Natural killer cell treated with Interleukin-12 subunit alpha and Interleukin-12 subunit beta and Interleukin-15 and Interleukin-18, amount 100 ng/mL, for 72 hours (primary cell): ENCODE measurements around the gene DPH1. TPM values are rescaled to one million over a fixed set of nuclear protein-coding genes. Genes with fewer than 3 reads are reported as not detected.
A peak's percentile ranks its signal among the peaks of the same experiment; 100 is the strongest.

Experiments
- ATAC-seq, 2 donors: fragments of 150-1000 bp; cut with Tn5 transposase in 1 of 2; sonication (Bioruptor Pico), chemical (Tn5 transposase) in 1 of 2; 2 replicates each; pipeline ENCODE4 v1.10.0; 2021
- DNase-seq: peaks from one replicate; pipeline ENCODE4 v3.0.0; 2022; ENCODE audit warnings: low spot score
- H3K27ac Mint-ChIP-seq, 2 donors: 1 replicate in 1 of 2; 2 replicates in 1 of 2; pipeline ENCODE4 v1.8.0; 2022; ENCODE audit warnings: mixed read lengths in 2 of 2, mild to moderate bottlenecking in 1 of 2, moderate library complexity in 1 of 2
- H3K27me3 Mint-ChIP-seq, 2 donors: 1 replicate in 1 of 2; 2 replicates in 1 of 2; pipeline ENCODE4 v1.8.0; 2022; ENCODE audit warnings: mixed read lengths in 2 of 2
- H3K36me3 Mint-ChIP-seq: one replicate; pipeline ENCODE4 v1.8.0; 2022; ENCODE audit warnings: mixed read lengths
- H3K4me1 Mint-ChIP-seq, 2 donors: 1 replicate in 1 of 2; 2 replicates in 1 of 2; pipeline ENCODE4 v1.8.0; 2022; ENCODE audit warnings: low read depth in 2 of 2, mixed read lengths in 2 of 2, mild to moderate bottlenecking in 1 of 2
- H3K4me3 Mint-ChIP-seq: one replicate; pipeline ENCODE4 v1.8.0; 2022; ENCODE audit warnings: mixed read lengths
- H3K9me3 Mint-ChIP-seq: 2 replicates; pipeline ENCODE4 v1.8.0; 2022; ENCODE audit warnings: mixed read lengths
- total RNA-seq, 2 donors: library from RNA; stranded (reverse); gene quantifications; one replicate each; pipeline ENCODE4 v1.2.3, GENCODE V29; 2022

The DPH1 gene
- total RNA-seq, 2 donors from 2014 or later = 32.5 to 34.7 TPM

DNA sequence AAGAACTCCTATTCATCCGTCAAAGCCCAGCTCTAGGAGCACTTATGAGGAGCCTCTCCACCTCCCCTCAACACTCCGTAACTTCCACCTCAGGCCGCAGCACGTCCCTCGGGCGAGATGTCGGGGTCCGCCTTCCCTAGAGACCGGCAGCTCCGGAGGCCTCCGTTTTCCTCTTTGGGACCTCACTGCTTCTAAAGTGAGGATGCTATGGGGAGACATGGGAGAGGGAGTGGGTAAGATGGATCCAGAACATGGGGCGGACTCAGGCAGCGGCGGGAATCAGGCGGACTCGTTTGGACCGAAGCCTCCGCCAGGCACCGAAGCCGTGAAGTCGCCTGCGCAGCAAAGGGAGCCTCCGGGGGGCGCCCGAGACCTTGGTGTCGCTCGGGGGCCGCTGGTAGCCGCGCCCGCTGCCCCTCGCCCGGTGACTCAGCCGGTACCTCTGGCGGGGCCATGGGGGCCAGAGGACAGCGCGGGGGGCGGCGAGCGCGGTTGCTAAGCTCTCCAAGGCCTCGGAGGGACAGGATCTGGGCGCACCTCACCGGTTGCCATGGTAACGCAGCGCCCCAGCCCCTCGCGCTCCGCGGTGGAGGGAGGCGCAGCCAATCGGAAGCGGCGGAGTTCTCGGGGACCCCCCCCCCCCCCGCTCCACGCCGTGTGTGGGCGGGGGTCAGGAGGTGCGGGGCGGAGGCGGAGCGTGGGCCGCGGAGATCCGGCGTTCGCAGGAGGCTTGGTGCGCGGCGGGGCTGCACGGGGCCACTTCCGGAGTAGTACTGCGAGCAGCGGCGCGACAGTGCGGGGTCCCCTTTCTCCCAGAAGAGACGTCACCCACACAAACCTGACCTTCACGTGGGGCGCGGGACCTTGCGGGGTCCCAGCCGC, 23.7 kb downstream of the DPH1 start:
- DNase-seq (peak; percentile 88), ATAC-seq (peak; percentile 44 to 52)
- H3K27me3 Mint-ChIP-seq = no peaks in the 10 kb centered on the region
- peaks cover 17 to 19% of the 10 kb centered on the region in 2 donors for H3K4me1 Mint-ChIP-seq
- H3K9me3 Mint-ChIP-seq = no peaks in the 10 kb centered on the region
- H3K36me3 Mint-ChIP-seq = no peaks in the 10 kb centered on the region
- H3K27ac Mint-ChIP-seq = peak overlapping the region; percentile 55 to 56
- peak overlapping the region; percentile 80 for H3K4me3 Mint-ChIP-seq

DNA sequence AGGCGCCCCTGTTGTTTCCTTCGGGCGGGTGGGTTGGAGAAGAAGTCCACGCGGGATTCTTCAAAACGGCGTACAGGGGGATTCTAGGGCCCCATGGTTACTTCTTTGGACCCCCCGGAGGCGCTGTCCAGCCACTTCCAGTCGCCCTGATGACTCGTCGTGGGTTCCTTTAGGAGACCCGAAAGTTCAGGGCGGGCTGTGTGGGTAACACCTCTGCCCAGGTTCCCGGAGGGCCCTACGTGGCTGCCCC, 24.2 kb downstream of the DPH1 start:
- Mint-ChIP-seq H3K27me3 (no peaks in the 10 kb centered on the region), H3K27ac (peak overlapping the region; percentile 51 to 55), H3K36me3 (no peaks in the 10 kb centered on the region), H3K4me3 (peak overlapping the region; percentile 80), H3K4me1 (peaks cover 17 to 19% of the 10 kb centered on the region in 2 donors), H3K9me3 (no peaks in the 10 kb centered on the region)
- no peak for ATAC-seq
- peak; percentile 82 for DNase-seq

DNA sequence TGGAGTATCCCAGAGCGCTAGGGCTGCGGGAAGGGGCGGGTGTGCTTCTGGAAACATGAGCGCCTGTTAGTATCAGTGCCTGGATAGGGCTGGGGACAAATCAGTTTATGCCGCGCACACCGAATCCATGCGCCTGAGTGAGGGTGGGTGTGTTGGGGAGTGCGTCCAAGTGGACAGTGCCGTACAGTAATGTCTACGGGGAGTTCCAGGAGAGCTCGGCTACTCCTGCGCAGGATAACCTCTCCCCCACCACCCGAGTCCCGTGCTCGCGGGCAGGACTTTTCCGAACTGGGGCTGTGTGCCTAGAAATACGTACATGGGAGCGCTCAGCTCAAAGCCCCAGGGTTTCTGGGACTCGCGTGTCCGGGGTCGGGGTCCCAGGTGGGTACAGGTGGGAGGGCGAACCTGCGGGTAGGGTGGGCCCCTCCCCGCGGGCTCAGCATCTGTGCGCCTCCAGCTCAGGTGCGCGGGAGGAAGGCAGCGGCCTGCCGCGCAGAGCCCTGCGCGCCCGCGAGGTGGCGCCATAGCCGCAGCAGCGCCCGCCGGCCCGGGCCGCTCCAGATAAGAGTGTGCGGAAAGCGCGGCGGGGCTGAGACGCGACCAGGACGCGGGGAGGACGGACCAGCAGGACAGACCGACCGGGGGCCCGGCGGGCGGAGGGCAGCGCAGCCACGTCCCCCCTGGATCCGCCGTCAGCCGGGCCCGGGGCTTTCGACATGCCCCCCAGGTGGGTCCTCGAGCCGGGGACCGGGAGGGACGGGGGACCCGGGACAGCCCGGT, 24.7 kb downstream of the DPH1 start, which contains the start of gene HIC1:
Gene HIC1 (plus strand): TSS at position 592 of the 780 bp plus-strand sequence. CDS start 1,588 bp downstream, outside the sequence.
- DNase-seq (peak; percentile 85), ATAC-seq (peak; percentile 65 to 71)
- Mint-ChIP-seq H3K36me3 (no peaks in the 10 kb centered on the region), H3K27ac (peak within 1 kb of the TSS; percentile 51 to 55), H3K27me3 (no peaks in the 10 kb centered on the region), H3K4me1 (peaks cover 20 to 22% of the 10 kb centered on the region in 2 donors), H3K9me3 (no peaks in the 10 kb centered on the region), H3K4me3 (peak within 1 kb of the TSS; percentile 80)

DNA sequence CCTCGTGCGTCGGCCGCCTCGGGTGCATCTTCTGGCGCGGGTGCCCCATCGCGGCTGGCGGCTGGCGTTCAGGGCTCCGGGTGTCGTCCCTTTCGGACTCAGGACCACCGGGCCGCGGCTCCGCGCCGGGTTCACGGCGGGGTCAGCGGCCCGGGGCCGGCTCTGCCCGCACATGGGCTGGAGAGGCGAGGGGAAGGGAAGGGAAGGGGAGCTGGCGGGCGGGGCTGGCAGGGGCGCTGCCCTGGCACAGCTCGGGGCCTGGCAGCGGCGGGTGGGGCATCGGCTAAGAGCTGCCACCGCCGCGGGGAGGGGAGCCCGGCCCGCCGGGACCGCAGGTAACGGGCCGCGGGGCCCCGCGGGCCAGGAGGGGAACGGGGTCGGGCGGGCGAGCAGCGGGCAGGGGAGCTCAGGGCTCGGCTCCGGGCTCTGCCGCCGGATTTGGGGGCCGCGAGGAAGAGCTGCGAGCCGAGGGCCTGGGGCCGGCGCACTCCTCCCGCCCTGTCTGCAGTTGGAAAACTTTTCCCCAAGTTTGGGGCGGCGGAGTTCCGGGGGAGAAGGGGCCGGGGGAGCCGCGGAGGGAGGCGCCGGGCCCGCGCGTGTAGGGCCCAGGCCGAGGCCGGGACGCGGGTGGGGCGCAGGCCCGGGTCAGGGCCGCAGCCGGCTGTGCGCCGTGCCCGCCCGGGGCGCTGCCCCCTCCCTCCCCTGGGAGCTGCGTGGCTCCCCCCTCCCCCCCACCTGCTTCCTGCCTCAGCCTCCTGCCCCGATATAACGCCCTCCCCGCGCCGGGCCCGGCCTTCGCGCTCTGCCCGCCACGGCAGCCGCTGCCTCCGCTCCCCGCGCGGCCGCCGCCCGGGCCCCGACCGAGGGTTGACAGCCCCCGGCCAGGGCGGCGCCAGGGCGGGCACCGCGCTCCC, 25.6 kb downstream of the DPH1 start:
- peak; percentile 10 to 13 for ATAC-seq
- Mint-ChIP-seq H3K27me3 (no peaks in the 10 kb centered on the region), H3K27ac (no peak overlapping the region)

DNA sequence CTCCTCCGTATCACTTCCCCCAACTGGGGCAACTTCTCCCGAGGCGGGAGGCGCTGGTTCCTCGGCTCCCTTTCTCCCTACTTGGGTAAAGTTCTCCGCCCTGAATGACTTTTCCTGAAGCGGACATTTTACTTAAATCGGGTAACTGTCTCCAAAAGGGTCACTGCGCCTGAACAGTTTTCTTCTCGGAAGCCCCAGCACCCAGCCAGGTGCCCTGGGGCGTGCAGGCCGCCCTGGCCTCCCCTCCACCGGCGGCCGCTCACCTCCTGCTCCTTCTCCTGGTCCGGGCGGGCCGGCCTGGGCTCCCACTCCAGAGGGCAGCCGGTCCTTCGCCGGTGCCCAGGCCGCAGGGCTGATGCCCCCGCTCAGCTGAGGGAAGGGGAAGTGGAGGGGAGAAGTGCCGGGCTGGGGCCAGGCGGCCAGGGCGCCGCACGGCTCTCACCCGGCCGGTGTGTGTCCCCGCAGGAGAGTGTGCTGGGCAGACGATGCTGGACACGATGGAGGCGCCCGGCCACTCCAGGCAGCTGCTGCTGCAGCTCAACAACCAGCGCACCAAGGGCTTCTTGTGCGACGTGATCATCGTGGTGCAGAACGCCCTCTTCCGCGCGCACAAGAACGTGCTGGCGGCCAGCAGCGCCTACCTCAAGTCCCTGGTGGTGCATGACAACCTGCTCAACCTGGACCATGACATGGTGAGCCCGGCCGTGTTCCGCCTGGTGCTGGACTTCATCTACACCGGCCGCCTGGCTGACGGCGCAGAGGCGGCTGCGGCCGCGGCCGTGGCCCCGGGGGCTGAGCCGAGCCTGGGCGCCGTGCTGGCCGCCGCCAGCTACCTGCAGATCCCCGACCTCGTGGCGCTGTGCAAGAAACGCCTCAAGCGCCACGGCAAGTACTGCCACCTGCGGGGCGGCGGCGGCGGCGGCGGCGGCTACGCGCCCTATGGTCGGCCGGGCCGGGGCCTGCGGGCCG, 26.5 kb downstream of the DPH1 start:
- Mint-ChIP-seq H3K4me1 (peaks cover 28 to 31% of the 10 kb centered on the region in 2 donors), H3K27me3 (no peaks in the 10 kb centered on the region), H3K27ac (no peak overlapping the region), H3K36me3 (peaks cover 4% of the 10 kb centered on the region), H3K4me3 (peak overlapping the region; percentile 63), H3K9me3 (no peaks in the 10 kb centered on the region)
- ATAC-seq (no peak), DNase-seq (no peak)

More for the DNA sequence above, 25.6 kb downstream of the DPH1 start:
- peak overlapping the region; percentile 80 for H3K4me3 Mint-ChIP-seq
- H3K4me1 Mint-ChIP-seq = peaks cover 25 to 28% of the 10 kb centered on the region in 2 donors
- peaks cover 3% of the 10 kb centered on the region for H3K36me3 Mint-ChIP-seq
- H3K9me3 Mint-ChIP-seq = no peaks in the 10 kb centered on the region
- DNase-seq = no peak

DNA sequence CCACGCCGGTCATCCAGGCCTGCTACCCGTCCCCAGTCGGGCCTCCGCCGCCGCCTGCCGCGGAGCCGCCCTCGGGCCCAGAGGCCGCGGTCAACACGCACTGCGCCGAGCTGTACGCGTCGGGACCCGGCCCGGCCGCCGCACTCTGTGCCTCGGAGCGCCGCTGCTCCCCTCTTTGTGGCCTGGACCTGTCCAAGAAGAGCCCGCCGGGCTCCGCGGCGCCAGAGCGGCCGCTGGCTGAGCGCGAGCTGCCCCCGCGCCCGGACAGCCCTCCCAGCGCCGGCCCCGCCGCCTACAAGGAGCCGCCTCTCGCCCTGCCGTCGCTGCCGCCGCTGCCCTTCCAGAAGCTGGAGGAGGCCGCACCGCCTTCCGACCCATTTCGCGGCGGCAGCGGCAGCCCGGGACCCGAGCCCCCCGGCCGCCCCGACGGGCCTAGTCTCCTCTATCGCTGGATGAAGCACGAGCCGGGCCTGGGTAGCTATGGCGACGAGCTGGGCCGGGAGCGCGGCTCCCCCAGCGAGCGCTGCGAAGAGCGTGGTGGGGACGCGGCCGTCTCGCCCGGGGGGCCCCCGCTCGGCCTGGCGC, 27.3 kb downstream of the DPH1 start:
- Mint-ChIP-seq H3K36me3 (peaks cover 4% of the 10 kb centered on the region), H3K4me1 (peaks cover 26 to 27% of the 10 kb centered on the region in 2 donors), H3K9me3 (no peaks in the 10 kb centered on the region), H3K27me3 (no peaks in the 10 kb centered on the region), H3K4me3 (no peak overlapping the region), H3K27ac (no peak overlapping the region)
- ATAC-seq (no peak), DNase-seq (no peak)

DNA sequence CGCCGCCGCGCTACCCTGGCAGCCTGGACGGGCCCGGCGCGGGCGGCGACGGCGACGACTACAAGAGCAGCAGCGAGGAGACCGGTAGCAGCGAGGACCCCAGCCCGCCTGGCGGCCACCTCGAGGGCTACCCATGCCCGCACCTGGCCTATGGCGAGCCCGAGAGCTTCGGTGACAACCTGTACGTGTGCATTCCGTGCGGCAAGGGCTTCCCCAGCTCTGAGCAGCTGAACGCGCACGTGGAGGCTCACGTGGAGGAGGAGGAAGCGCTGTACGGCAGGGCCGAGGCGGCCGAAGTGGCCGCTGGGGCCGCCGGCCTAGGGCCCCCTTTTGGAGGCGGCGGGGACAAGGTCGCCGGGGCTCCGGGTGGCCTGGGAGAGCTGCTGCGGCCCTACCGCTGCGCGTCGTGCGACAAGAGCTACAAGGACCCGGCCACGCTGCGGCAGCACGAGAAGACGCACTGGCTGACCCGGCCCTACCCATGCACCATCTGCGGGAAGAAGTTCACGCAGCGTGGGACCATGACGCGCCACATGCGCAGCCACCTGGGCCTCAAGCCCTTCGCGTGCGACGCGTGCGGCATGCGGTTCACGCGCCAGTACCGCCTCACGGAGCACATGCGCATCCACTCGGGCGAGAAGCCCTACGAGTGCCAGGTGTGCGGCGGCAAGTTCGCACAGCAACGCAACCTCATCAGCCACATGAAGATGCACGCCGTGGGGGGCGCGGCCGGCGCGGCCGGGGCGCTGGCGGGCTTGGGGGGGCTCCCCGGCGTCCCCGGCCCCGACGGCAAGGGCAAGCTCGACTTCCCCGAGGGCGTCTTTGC, 28.0 kb downstream of the DPH1 start:
- H3K36me3 Mint-ChIP-seq = peaks cover 4% of the 10 kb centered on the region
- DNase-seq (no peak), ATAC-seq (no peak)
- no peaks in the 10 kb centered on the region for H3K9me3 Mint-ChIP-seq
- peak overlapping the region; percentile 15 for H3K4me3 Mint-ChIP-seq
- H3K27ac Mint-ChIP-seq = no peak overlapping the region
- peaks cover 30 to 31% of the 10 kb centered on the region in 2 donors for H3K4me1 Mint-ChIP-seq
- no peaks in the 10 kb centered on the region for H3K27me3 Mint-ChIP-seq

DNA sequence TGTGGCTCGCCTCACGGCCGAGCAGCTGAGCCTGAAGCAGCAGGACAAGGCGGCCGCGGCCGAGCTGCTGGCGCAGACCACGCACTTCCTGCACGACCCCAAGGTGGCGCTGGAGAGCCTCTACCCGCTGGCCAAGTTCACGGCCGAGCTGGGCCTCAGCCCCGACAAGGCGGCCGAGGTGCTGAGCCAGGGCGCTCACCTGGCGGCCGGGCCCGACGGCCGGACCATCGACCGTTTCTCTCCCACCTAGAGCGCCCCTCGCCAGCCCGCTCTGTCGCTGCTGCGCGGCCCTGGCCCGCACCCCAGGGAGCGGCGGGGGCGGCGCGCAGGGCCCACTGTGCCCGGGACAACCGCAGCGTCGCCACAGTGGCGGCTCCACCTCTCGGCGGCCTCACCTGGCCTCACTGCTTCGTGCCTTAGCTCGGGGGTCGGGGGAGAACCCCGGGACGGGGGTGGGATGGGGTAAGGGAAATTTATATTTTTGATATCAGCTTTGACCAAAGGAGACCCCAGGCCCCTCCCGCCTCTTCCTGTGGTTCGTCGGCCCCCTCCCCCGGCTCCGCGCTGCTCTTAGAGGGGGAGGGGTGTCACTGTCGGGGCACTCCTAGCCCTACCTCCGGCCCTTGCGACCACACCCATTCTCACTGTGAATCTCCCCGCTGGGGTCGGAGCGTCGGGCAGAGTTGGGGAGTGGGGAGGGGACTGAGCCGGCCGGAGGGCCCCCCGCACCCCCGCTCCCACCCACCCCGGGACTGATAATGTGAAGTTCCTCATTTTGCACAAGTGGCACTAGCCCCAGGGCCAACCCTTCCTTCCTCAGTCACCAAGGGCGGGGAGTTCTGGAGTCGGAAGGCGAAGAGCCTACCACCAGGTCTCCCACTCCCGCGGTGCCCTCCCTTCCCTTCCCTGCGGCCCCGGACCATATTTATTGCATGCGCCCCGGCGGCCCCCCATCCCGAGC, 28.9 kb downstream of the DPH1 start:
- Mint-ChIP-seq H3K27ac (peak overlapping the region; percentile 37 to 62), H3K9me3 (no peaks in the 10 kb centered on the region), H3K27me3 (no peaks in the 10 kb centered on the region), H3K4me1 (peaks cover 27 to 34% of the 10 kb centered on the region in 2 donors), H3K4me3 (peak overlapping the region; percentile 63), H3K36me3 (peaks cover 4% of the 10 kb centered on the region)
- ATAC-seq (peak; percentile 26 to 52), DNase-seq (peak; percentile 79)

DNA sequence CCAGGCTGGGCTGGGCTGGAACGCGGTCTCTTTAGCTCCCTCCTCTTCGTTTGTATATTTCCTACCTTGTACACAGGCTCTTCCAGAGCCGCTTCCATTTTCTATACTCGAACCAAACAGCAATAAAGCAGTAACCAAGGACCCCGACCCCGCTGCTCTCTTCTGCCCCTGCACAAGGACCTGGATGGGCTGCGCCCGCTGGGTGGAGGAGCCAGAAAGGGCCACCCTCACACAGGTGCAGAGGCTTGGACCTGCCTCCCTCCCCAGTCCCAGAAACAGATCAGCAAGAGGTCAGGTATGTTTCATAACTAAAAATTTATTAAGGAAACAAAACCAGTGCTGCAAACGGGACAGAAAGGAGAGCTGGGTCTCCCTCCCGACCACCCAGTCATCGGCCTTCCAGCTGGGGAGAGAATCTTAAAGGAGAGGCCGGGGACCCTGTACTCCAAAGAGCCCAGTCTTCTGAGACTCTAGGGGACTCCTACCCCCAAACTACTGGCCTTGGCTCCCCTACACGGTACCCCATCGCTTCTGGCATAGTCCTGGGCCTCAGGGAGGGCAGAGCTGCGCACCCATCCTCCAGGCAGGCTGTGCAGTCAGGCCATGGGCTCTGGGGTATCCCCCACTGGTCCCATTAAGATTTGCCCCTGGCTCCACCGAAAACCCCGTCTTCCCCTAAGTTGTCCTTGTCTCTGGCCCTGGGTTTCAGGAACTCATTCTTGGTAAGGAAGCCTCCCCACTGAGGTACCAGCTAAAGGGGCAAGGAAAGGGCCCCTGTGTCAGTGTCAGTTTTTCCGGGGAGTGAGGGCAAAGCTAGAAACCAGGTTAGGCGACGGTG, 29.8 kb downstream of the DPH1 start:
- H3K4me3 Mint-ChIP-seq = peak overlapping the region; percentile 63
- H3K27me3 Mint-ChIP-seq = no peaks in the 10 kb centered on the region
- peaks cover 31 to 39% of the 10 kb centered on the region in 2 donors for H3K4me1 Mint-ChIP-seq
- H3K9me3 Mint-ChIP-seq = no peaks in the 10 kb centered on the region
- no peak for ATAC-seq
- DNase-seq = no peak
- H3K27ac Mint-ChIP-seq = peak overlapping the region; percentile 59 to 62
- H3K36me3 Mint-ChIP-seq = peaks cover 4% of the 10 kb centered on the region

DNA sequence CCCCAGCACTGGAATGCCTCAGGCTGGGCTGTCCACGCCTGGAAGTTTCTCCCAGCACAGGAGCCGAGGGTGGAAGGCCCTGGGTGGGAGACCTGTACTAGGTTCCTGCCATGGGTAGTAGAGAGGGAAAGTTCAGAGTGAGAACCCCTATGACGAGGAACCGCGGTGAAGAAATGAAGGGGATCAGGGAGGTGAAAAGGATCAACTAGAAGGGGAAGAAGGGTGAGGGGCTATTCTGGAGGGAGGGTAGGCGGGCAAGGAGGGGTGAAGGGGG, 30.4 kb downstream of the DPH1 start:
- DNase-seq (no peak), ATAC-seq (no peak)
- Mint-ChIP-seq H3K4me1 (peaks cover 33 to 42% of the 10 kb centered on the region in 2 donors), H3K27ac (peak overlapping the region in 1 of 2 donors; percentile 59), H3K36me3 (peaks cover 4% of the 10 kb centered on the region), H3K9me3 (no peaks in the 10 kb centered on the region), H3K27me3 (no peaks in the 10 kb centered on the region), H3K4me3 (no peak overlapping the region)
